ENCODE measurements around the gene IGSF21. TPM values are rescaled to one million over a fixed set of nuclear protein-coding genes. Genes with fewer than 3 reads are reported as not detected.

IGSF21 gene
- total RNA-seq, 1 experiment from 2014 or later = 5.2 TPM

DNA sequence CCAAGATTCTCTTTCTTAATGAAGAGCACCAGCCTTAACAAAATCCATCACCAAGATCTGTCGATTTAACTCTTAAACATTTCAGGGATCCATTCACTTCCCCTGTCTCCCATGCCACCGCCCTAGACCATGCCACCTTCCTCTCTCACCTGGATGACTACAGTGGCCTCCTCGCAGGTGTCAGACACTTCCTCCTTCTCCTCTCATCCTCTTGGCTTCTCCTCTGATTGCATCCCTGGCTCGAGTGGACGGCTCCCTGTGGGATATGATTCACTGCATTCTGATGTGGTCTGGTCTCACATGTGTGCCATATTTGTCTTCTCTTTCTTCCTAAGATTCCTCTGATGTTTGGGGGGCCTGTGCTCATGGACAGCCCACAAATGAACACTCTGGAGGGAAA is 306.7 kb downstream of the IGSF21 start:
- H2BK5ac ChIP-seq (ENCODE audit: insufficient read length, low read length) = no peak overlapping the region
- H2BK20ac ChIP-seq (ENCODE audit: low read depth, low read length, poor library complexity, severe bottlenecking) = no peak overlapping the region
- Mint-ChIP-seq H3K4me1 (peaks cover 66 to 84% of the 10 kb centered on the region in 2 experiments), H3K9me3 (peaks cover 27% of the 10 kb centered on the region in 2 experiments), H3K27ac (no peak overlapping the region), H3K36me3 (ENCODE audit: insufficient read depth in 1 of 3, low read depth in 3 of 3) (peaks cover 30 to 34% (median 30%) of the 10 kb centered on the region in 3 experiments), H3K4me3 (no peak overlapping the region; a peak in 1 of 5 replicates), H3K27me3 (ENCODE audit: low read depth) (no peaks in the 10 kb centered on the region; the same call in 1 of the 2 replicates)
- H2BK120ac ChIP-seq (ENCODE audit: low read depth, low read length, poor library complexity, severe bottlenecking) = no peak overlapping the region
- no peak overlapping the region for H4K8ac ChIP-seq (replicated peaks; ENCODE audit: insufficient read length, low read depth, low read length)
- no peak overlapping the region for H4K5ac ChIP-seq (ENCODE audit: insufficient read length, low read depth, low read length)
- H3K9ac ChIP-seq (ENCODE audit: extremely low read depth, insufficient read length, low read length) = no peak overlapping the region
- H3K4me1 ChIP-seq (ENCODE audit: insufficient read depth, low read length) = peaks cover 21% of the 10 kb centered on the region; the same call in 1 of the 2 replicates
- H3K18ac ChIP-seq (ENCODE audit: insufficient read length, low read depth, low read length) = no peak overlapping the region
- H3K9me3 ChIP-seq (ENCODE audit: control insufficient read depth, low read depth, low read length) = peaks cover 7% of the 10 kb centered on the region
- H3K27me3 ChIP-seq (ENCODE audit: insufficient read depth, low read length) = no peaks in the 10 kb centered on the region
- H3K56ac ChIP-seq (ENCODE audit: insufficient read length, low read depth, low read length) = no peak overlapping the region
- no peak overlapping the region for H2AFZ ChIP-seq (ENCODE audit: low read length)
- H3K23me2 ChIP-seq (ENCODE audit: insufficient read length, low read depth, low read length, poor library complexity, severe bottlenecking) = no peaks in the 10 kb centered on the region
- no CpG with 5 or more reads among the region's 5 CpGs for whole genome bisulfite sequencing (ENCODE audit: extremely low coverage, insufficient read length, low lambda C conversion rate)
- no peak for DNase-seq
- TF ChIP-seq CTCF (conservative IDR thresholded peaks at IDR 0.05) = no peak
- H2BK15ac ChIP-seq (ENCODE audit: low read depth, low read length) = no peak overlapping the region
- no peak overlapping the region for H4K91ac ChIP-seq (ENCODE audit: insufficient read length, low read depth, low read length)
- no peak overlapping the region for H3K4me2 ChIP-seq (ENCODE audit: insufficient read depth, insufficient read length, low read length)
- no peak overlapping the region for H3K23ac ChIP-seq (ENCODE audit: insufficient read length, low read depth, low read length)
- no peaks in the 10 kb centered on the region for H3K79me1 ChIP-seq (ENCODE audit: insufficient read depth, low read depth, low read length, poor library complexity, severe bottlenecking)
- no peak overlapping the region for H3K14ac ChIP-seq (ENCODE audit: insufficient read depth, low read length)
- H2AK5ac ChIP-seq (ENCODE audit: insufficient read length, low read length) = no peak overlapping the region
- H3K27ac ChIP-seq (ENCODE audit: insufficient read length, low read depth, low read length) = no peak overlapping the region
- H3K79me2 ChIP-seq (ENCODE audit: insufficient read depth, low read length) = no peaks in the 10 kb centered on the region
- no peak overlapping the region for H3T11ph ChIP-seq (ENCODE audit: low read length)
- no peaks in the 10 kb centered on the region for H4K20me1 ChIP-seq (ENCODE audit: control insufficient read depth, insufficient read depth, insufficient read length)
- H3K4ac ChIP-seq (ENCODE audit: low read depth, low read length) = no peak overlapping the region
- H2BK12ac ChIP-seq (ENCODE audit: insufficient read length, low read depth, low read length) = no peak overlapping the region

Measured in H9 (cell line).